ENCODE results near the gene IL17C.

Gene IL17C

DNA sequence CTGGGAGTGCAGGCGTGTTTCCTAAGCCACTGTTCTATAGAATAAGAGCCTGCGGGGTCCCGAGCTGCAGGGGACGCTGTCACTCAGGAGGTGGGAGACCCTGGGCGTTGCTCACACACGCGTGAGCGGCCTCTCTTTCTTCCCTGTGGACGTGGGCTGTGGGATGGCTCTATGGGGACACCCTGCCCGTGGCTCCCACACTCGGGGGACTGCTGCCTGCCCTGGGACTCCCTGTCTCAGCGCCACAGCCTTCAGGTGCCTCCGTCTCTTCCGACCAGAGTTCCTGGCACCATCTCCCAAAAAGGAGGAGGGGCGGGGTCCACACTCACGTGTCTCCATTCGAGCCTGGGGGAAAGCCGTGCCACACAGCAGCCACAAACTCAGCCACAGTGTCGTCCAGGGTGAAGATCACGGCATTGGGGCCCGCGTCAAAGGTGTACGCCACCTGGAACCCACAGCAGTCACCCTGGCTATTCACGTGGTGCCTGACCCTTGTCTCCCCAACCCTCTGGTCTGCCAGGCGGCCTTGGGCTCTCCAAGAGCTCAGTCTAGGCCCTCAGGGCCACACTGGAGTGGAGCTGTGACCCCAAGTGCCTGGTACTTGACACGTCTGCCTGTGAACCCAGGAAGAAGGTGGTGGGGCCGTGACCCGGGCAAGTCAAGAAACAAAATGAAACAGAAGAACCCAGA is 16.1 kb downstream of the IL17C start:
- no peak for TF ChIP-seq CTCF (conservative IDR thresholded peaks at IDR 0.05; ENCODE audit: low read depth, low read length)
- DNase-seq (ENCODE audit: low read depth) = no peak
- no peak overlapping the region for H3K4me3 ChIP-seq (ENCODE audit: low read depth, low read length)

DNA sequence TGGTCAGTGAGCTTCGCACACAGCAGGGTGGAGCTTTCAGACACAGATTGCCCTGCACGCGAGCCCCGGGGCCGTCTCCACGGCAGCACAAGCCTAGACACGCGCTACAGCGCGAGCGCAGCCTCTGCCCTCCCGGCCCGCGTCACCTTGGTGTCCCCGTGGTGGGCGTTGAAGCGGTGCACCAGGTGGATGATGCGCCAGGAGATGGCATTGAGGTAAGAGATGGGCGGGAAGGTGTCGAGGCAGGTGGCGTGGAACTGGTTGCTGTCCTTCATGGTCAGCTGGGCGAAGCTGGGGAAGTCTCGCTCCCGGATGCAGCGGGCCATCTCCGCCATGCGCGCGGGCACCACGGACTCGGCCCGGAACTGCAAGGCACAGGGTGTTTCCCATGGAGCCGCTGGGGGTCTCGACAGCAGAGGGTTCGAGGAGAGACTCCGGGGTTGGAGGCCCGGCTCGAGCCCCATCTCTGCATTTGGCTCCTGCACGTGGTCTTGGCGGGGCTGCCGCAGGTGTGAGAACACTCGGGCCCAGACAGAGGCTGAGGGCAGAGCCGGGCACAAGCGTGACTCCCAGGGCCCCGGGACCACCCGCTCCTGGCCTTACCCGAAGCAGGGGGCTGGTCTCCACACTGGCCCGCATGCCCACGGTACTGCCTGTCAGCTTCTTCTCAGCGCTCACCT is 16.8 kb downstream of the IL17C start:
- H3K4me3 ChIP-seq (ENCODE audit: low read depth, low read length) = no peak overlapping the region
- DNase-seq (ENCODE audit: low read depth) = no peak
- no peak for TF ChIP-seq CTCF (conservative IDR thresholded peaks at IDR 0.05; ENCODE audit: low read depth, low read length)

GRCh38 chr16:88655733-88656281 is 17.4 kb downstream of the IL17C start:
- no peak for TF ChIP-seq CTCF (conservative IDR thresholded peaks at IDR 0.05; ENCODE audit: low read depth, low read length)
- no peak for DNase-seq (ENCODE audit: low read depth)
- H3K4me3 ChIP-seq (ENCODE audit: low read depth, low read length) = no peak overlapping the region

DNA sequence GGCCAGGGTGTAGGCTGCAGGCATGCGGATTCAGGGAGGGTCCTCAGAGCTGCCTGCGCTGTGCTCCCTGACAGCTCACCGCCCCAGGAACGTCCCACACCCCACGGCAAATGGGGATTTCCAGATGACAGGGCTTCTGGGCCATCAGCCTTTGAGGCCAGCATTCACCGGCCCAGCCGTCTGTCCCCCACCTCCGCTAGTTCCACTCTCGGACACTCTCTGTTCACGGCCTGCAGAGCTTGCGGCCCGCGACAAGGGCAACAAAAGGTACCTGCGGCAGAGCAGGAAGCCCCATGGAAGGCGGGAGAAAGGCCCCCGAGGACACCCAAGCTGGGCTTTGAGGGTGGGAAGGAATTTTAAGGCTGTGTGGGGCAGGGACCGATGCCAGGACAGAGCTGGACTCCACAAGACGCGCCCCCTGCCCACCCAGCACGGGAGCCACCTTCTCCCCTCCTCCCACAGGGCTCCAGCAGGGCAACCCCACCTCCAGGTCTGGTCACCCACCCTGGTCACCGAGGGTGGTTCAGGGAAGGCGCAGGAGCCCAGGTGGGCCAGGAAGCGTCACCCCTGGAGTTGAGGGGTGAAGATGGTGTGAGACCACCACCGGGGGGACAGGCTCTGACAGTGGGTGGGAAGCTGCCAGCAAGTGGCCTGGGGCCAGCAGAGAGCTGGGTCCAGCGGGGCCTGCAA is 18.1 kb downstream of the IL17C start:
- H3K4me3 ChIP-seq (ENCODE audit: low read depth, low read length) = no peak overlapping the region
- TF ChIP-seq CTCF (conservative IDR thresholded peaks at IDR 0.05; ENCODE audit: low read depth, low read length) = no peak
- no peak for DNase-seq (ENCODE audit: low read depth)

- H3K4me3 ChIP-seq (ENCODE audit: low read depth, low read length) = no peak overlapping the region
- no peak for TF ChIP-seq CTCF (conservative IDR thresholded peaks at IDR 0.05; ENCODE audit: low read depth, low read length)
- no peak for DNase-seq (ENCODE audit: low read depth)
Observed at GRCh38 chr16:88657371-88657770, 19.0 kb downstream of the IL17C start.

DNA sequence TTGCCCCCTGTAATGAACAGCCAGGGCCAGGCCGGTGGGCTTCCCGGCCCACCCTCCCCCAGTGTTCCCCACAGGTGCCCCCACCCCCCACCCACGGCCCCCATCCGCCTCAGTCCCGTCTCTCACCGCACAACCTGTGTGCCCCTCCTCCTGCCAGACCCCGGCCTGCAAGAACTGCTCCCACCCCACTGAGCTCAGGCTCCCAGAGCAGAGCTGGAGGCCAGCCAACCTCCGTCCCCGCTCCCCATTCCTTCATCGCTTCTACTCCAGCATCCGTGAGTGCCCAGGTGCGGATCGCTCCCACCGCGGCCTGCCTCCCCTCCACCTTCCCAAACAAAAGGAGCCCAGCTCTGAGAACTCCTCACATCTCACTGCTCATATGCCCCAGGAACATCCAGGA is 20.3 kb downstream of the IL17C start:
- TF ChIP-seq CTCF (conservative IDR thresholded peaks at IDR 0.05; ENCODE audit: low read depth, low read length) = no peak
- no peak overlapping the region for H3K4me3 ChIP-seq (ENCODE audit: low read depth, low read length)
- no peak for DNase-seq (ENCODE audit: low read depth)

All from choroid plexus epithelial cell (primary cell).